ENCODE measurements around the gene AADAT.

AADAT gene

DNA sequence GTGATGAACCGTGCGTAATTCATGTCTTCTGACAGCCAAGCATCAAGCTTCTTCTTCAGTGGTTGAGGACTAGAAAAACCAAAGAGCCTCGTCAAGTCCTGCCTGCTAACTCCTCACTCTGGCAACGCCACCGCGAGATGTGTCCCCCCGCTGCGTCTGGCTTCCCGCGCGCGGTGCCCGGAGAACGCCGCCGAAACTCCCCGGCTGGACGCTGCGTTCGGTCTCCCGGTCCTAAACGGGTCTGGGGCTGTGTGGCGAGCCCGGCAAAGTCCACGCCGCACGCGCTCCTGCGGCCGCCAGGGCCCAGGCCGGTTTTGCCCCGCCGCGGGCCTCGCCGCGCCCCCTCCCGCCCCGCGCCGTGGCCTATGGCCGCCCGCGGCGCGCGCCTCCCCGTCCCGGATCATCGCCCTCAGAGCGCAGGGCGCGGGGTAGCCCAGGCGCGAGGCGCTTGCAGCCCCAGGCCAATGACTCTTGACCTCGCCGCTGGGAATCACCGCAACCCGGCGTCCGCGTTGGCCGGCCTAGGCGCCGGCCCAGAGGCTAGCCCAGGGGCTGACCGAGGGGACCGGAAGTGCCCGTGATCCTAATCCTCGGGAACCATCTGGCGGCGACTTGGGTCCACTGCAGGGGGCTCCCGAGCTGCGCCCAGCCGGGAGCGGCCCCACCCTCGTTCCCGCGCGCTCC, at the start of gene AADAT:
TSS of gene AADAT (minus strand) at position 289 of the 684 bp plus-strand sequence. CDS start at position 23, 266 bp downstream.
- Mint-ChIP-seq H3K4me1 (peaks cover 15% of the 10 kb centered on the region), H3K27ac (peak within 1 kb of the TSS; percentile 78 to 98 (median 97)), H3K4me3 (peak within 1 kb of the TSS; percentile 92 to 97 (median 92)), H3K9me3 (no peaks in the 10 kb centered on the region), H3K36me3 (ENCODE audit: low read depth) (peaks cover 39% of the 10 kb centered on the region), H3K27me3 (ENCODE audit: low read depth) (peaks cover 12% of the 10 kb centered on the region)
- TF ChIP-seq, protein P1, sequence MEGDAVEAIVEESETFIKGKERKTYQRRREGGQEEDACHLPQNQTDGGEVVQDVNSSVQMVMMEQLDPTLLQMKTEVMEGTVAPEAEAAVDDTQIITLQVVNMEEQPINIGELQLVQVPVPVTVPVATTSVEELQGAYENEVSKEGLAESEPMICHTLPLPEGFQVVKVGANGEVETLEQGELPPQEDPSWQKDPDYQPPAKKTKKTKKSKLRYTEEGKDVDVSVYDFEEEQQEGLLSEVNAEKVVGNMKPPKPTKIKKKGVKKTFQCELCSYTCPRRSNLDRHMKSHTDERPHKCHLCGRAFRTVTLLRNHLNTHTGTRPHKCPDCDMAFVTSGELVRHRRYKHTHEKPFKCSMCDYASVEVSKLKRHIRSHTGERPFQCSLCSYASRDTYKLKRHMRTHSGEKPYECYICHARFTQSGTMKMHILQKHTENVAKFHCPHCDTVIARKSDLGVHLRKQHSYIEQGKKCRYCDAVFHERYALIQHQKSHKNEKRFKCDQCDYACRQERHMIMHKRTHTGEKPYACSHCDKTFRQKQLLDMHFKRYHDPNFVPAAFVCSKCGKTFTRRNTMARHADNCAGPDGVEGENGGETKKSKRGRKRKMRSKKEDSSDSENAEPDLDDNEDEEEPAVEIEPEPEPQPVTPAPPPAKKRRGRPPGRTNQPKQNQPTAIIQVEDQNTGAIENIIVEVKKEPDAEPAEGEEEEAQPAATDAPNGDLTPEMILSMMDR (IDR thresholded peaks at IDR 0.05; ENCODE audit: unreplicated experiment in 3 of 3): peak; percentile 77 to 93 (median 80)

DNA sequence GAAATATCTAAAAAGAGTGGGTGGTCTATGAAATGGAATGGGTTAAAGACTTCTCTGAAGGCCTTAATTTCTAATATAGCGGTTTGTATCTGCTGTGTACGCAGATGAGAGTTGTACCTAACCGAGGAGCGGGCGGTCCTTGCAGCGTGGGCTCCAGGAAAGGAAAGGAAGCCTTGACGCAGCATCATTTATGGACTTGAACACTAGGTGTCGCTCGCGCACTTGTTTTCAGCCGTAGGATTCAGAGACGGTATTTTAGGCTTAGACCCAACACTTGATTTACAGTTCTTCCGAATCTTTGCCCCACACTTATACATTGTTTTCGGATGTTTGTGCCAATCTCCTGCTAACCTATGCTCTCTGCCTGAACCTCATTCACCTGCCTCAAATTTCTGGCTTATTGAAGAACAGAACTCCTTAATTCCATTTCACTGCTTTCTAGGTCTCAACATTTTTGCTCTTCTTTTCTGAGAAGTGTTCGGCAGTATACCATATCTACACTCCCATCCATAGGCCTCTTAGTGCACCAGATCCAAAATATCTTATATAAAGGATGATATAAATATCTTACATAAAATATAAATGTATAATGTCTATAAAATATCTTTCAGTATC, 48.9 kb upstream of the AADAT start:
- no peaks in the 10 kb centered on the region for H3K36me3 Mint-ChIP-seq (ENCODE audit: low read depth)
- peaks cover 10% of the 10 kb centered on the region for H3K4me1 Mint-ChIP-seq
- H3K27ac Mint-ChIP-seq: no peak overlapping the region
- H3K4me3 Mint-ChIP-seq: no peak overlapping the region
- peaks cover 12% of the 10 kb centered on the region for H3K9me3 Mint-ChIP-seq
- peaks cover 8% of the 10 kb centered on the region for H3K27me3 Mint-ChIP-seq (ENCODE audit: low read depth)
- TF ChIP-seq, protein P1 (IDR thresholded peaks at IDR 0.05; ENCODE audit: unreplicated experiment in 3 of 3): peak; percentile 83 to 84 (median 83)

DNA sequence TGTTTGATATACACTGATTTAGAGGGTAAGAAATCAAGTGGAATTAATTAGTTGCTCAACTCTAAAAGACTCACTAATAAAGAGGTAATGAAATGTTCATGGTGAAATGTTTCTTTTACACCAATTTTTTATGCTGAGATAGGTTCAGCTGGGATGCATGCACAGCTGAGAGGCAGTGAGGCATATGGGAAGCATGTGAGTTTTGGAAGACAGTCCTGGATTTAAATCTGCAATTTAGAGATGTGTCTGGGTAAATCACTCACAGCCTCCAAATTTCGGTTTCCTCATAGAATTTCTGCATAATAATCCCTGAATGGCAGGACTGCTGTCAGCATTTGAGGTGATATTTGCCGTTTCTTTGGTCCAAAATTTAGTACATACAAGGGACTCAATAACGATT, 48.2 kb upstream of the AADAT start:
- TF ChIP-seq, protein P1 (IDR thresholded peaks at IDR 0.05; ENCODE audit: unreplicated experiment in 3 of 3): no peak
- Mint-ChIP-seq H3K36me3 (ENCODE audit: low read depth) (no peaks in the 10 kb centered on the region), H3K4me3 (no peak overlapping the region), H3K4me1 (peaks cover 10% of the 10 kb centered on the region), H3K27me3 (ENCODE audit: low read depth) (peaks cover 11% of the 10 kb centered on the region), H3K27ac (no peak overlapping the region), H3K9me3 (peaks cover 18% of the 10 kb centered on the region)

- no peaks in the 10 kb centered on the region for H3K36me3 Mint-ChIP-seq (ENCODE audit: low read depth)
- H3K27ac Mint-ChIP-seq: no peak overlapping the region
- peaks cover 11% of the 10 kb centered on the region for H3K27me3 Mint-ChIP-seq (ENCODE audit: low read depth)
- H3K4me3 Mint-ChIP-seq: no peak overlapping the region
- H3K9me3 Mint-ChIP-seq: peaks cover 21% of the 10 kb centered on the region
- TF ChIP-seq, protein P1 (IDR thresholded peaks at IDR 0.05; ENCODE audit: unreplicated experiment in 3 of 3): no peak
- peaks cover 10% of the 10 kb centered on the region for H3K4me1 Mint-ChIP-seq
Observed at GRCh38 chr4:170137466-170137865, 47.7 kb upstream of the AADAT start.

DNA sequence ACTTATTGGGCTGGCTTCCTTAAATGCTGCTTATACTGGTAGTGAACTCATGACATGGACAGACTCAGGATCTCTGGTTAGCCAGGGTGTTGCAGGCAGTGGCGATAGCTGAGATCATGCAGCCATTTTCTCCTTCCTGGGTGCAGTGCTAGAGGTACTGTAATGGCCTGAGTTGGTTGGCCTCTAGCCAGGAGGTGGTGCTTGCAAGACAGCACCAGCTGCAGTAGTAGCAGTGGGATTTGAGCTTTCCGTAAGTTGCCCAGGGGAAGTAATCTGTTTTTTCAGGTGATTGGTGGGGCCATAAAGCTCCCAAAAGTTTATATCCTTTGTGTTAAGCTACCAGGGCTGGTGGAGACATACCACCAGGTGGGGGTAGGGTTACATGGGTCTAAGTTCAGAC, 45.1 kb upstream of the AADAT start:
- Mint-ChIP-seq H3K27ac (no peak overlapping the region), H3K36me3 (ENCODE audit: low read depth) (no peaks in the 10 kb centered on the region), H3K27me3 (ENCODE audit: low read depth) (peaks cover 11% of the 10 kb centered on the region), H3K9me3 (peaks cover 27% of the 10 kb centered on the region), H3K4me1 (peaks cover 10% of the 10 kb centered on the region), H3K4me3 (no peak overlapping the region)
- TF ChIP-seq, protein P1 (IDR thresholded peaks at IDR 0.05; ENCODE audit: unreplicated experiment in 3 of 3): no peak
